H1 (cell line): ENCODE data around the gene SIGLEC14. TPM values are rescaled to one million over a fixed set of nuclear protein-coding genes. Genes with fewer than 3 reads are reported as not detected.

ENCODE experiments used
- CTCF ChIA-PET: fragments of 300-600 bp; sonication (Branson Sonifier 250); formaldehyde crosslinking; loops from one replicate; lab custom pipeline; 2021; ENCODE audit not compliant: partially characterized antibody; lab: Charles Lee
- POLR2A ChIA-PET: fragments of 300-600 bp; sonication (Branson Sonifier 250); formaldehyde crosslinking; loops from one replicate; lab custom pipeline; 2021; ENCODE audit warnings: inconsistent platforms; ENCODE audit not compliant: partially characterized antibody; lab: Charles Lee
- DNase-seq, 2 experiments: peaks; one replicate each; pipeline versions ENCODE4 v3.0.0 to v3.0.0-alpha.2; 2010 to 2022; ENCODE audit warnings: low spot score in 2 of 2, low read depth in 1 of 2, mixed read lengths in 1 of 2
- FAIRE-seq: peaks from 2 replicates; lab custom pipeline; 2011; peaks lifted over from hg19 to GRCh38; lab: Jason Lieb, UNC
- H2AFZ ChIP-seq: 2 replicates; pipeline ENCODE4 v1.8.1; 2012; ENCODE audit warnings: low read length, inconsistent platforms
- H2AK5ac ChIP-seq: 2 replicates; pipeline ENCODE4 v1.6.1; 2013; ENCODE audit warnings: low read depth, low read length
- H2BK120ac ChIP-seq: replicated peaks from 2 replicates; pipeline ENCODE3; 2013; ENCODE audit warnings: low read depth, low read length, inconsistent platforms
- H2BK12ac ChIP-seq: 2 replicates; pipeline ENCODE4 v1.6.1; 2013; ENCODE audit warnings: low read depth, low read length
- H2BK15ac ChIP-seq: 2 replicates; pipeline ENCODE4 v1.6.1; 2013; ENCODE audit warnings: low read length
- H2BK20ac ChIP-seq: 2 replicates; pipeline ENCODE4 v1.6.1; 2013; ENCODE audit warnings: low read length
- H2BK5ac ChIP-seq: 2 replicates; pipeline ENCODE4 v1.6.1; 2013; ENCODE audit warnings: low read depth, low read length
- H3K14ac ChIP-seq: 2 replicates; pipeline ENCODE4 v1.6.1; 2013; ENCODE audit warnings: inconsistent platforms; ENCODE audit not compliant: insufficient read length
- H3K18ac ChIP-seq: 2 replicates; pipeline ENCODE4 v1.6.1; 2013; ENCODE audit warnings: low read length; ENCODE audit errors: extremely low read depth
- H3K23ac ChIP-seq: 2 replicates; pipeline ENCODE4 v1.6.1; 2013; ENCODE audit warnings: inconsistent platforms; ENCODE audit not compliant: insufficient read length
- H3K23me2 ChIP-seq: 2 replicates; pipeline ENCODE4 v1.6.1; 2013; ENCODE audit warnings: low read depth, low read length
- H3K27ac ChIP-seq: 2 replicates; pipeline ENCODE4 v1.6.1; 2011; ENCODE audit warnings: low read depth, low read length, inconsistent platforms
- H3K27me3 ChIP-seq, 4 experiments: replicated peaks in 1 of 4; 1 replicate in 1 of 4; 2 replicates in 3 of 4; pipeline versions ENCODE4 v1.6.1 to v1.8.1; 2011 to 2013; ENCODE audit warnings: low read length in 3 of 4, mild to moderate bottlenecking in 3 of 4, inconsistent platforms in 2 of 4, mixed read lengths in 2 of 4, moderate library complexity in 1 of 4; ENCODE audit not compliant: control insufficient read depth in 3 of 4, insufficient read depth in 3 of 4; ENCODE audit errors: extremely low read depth in 1 of 4
- H3K36me3 ChIP-seq, 4 experiments: 2 replicates each; pipeline versions ENCODE4 v1.6.1 to v1.8.1; 2011 to 2013; ENCODE audit warnings: mild to moderate bottlenecking in 4 of 4, low read length in 3 of 4, moderate library complexity in 2 of 4, control low read depth in 1 of 4, inconsistent platforms in 1 of 4; ENCODE audit not compliant: insufficient read depth in 4 of 4, control insufficient read depth in 2 of 4
- H3K4ac ChIP-seq: replicated peaks from 2 replicates; pipeline ENCODE3; 2013; ENCODE audit warnings: low read length, low read depth, mixed read lengths, inconsistent platforms; ENCODE audit not compliant: insufficient read length
- H3K4me1 ChIP-seq, 4 experiments: replicated peaks in 1 of 4; 1 replicate in 1 of 4; 2 replicates in 3 of 4; pipeline versions ENCODE4 v1.6.1 to v1.8.1; 2011 to 2013; ENCODE audit warnings: low read length in 3 of 4, inconsistent platforms in 2 of 4, mixed read lengths in 1 of 4; ENCODE audit not compliant: insufficient read depth in 4 of 4, control insufficient read depth in 3 of 4
- H3K4me2 ChIP-seq, 2 experiments: 2 replicates each; pipeline versions ENCODE4 v1.6.1 to v1.8.1; 2011 to 2013; ENCODE audit warnings: low read depth in 2 of 2, low read length in 2 of 2, control low read depth in 1 of 2, inconsistent platforms in 1 of 2, mild to moderate bottlenecking in 1 of 2; ENCODE audit not compliant: insufficient read depth in 1 of 2
- H3K4me3 ChIP-seq, 4 experiments: fragments of 200-600, 300-600 bp in 1 of 4; sonication (generic), shearing (Covaris generic), sonication (Bioruptor Twin) in 1 of 4; 2 replicates each; pipeline versions ENCODE4 v1.5.1 to v1.8.1; 2011 to 2016; ENCODE audit warnings: low read length in 4 of 4, low read depth in 3 of 4, control low read depth in 2 of 4, inconsistent platforms in 2 of 4, mild to moderate bottlenecking in 2 of 4, mixed read lengths in 1 of 4, moderate library complexity in 1 of 4; ENCODE audit not compliant: insufficient read depth in 2 of 4; ENCODE audit errors: extremely low read depth in 1 of 4
- H3K56ac ChIP-seq: replicated peaks from 2 replicates; pipeline ENCODE3; 2013; ENCODE audit warnings: low read depth, mild to moderate bottlenecking, mixed read lengths, low read length, inconsistent platforms; ENCODE audit not compliant: insufficient read length
- H3K79me1 ChIP-seq: 2 replicates; pipeline ENCODE4 v1.6.1; 2013; ENCODE audit warnings: low read depth, low read length, control low read depth
- H3K79me2 ChIP-seq, 2 experiments: 2 replicates each; pipeline versions ENCODE4 v1.6.1 to v1.8.1; 2012 to 2013; ENCODE audit warnings: low read length in 2 of 2, mild to moderate bottlenecking in 2 of 2, inconsistent platforms in 1 of 2; ENCODE audit not compliant: insufficient read depth in 2 of 2, control insufficient read depth in 1 of 2
- H3K9ac ChIP-seq, 4 experiments: replicated peaks in 1 of 4; 1 replicate in 1 of 4; 2 replicates in 3 of 4; pipeline versions ENCODE4 v1.6.1 to v1.8.1; 2011 to 2013; ENCODE audit warnings: low read depth in 3 of 4, low read length in 3 of 4, control low read depth in 2 of 4, mild to moderate bottlenecking in 2 of 4, moderate library complexity in 2 of 4, inconsistent platforms in 1 of 4; ENCODE audit errors: extremely low read depth in 1 of 4
- H3K9me3 ChIP-seq, 2 experiments: 2 replicates each; pipeline versions ENCODE4 v1.6.1 to v1.8.1; 2012 to 2013; ENCODE audit warnings: mild to moderate bottlenecking in 2 of 2, moderate library complexity in 2 of 2, control low read depth in 1 of 2, inconsistent platforms in 1 of 2, low read depth in 1 of 2, low read length in 1 of 2, mixed read lengths in 1 of 2; ENCODE audit not compliant: insufficient read depth in 2 of 2
- H4K20me1 ChIP-seq, 2 experiments: replicated peaks in 1 of 2; 2 replicates each; pipeline versions ENCODE3 to v1.8.1; 2011 to 2013; ENCODE audit warnings: inconsistent platforms in 2 of 2, low read length in 2 of 2, mild to moderate bottlenecking in 1 of 2; ENCODE audit not compliant: insufficient read depth in 2 of 2, control insufficient read depth in 1 of 2
- H4K5ac ChIP-seq: 2 replicates; pipeline ENCODE4 v1.6.1; 2013; ENCODE audit warnings: low read length, low read depth, mixed read lengths, inconsistent platforms; ENCODE audit not compliant: insufficient read length
- H4K8ac ChIP-seq: 2 replicates; pipeline ENCODE4 v1.8.0; 2013; ENCODE audit warnings: mild to moderate bottlenecking, moderate library complexity, low read length, inconsistent platforms; ENCODE audit not compliant: insufficient read depth; ENCODE audit errors: extremely low read depth
- H4K91ac ChIP-seq: replicated peaks from 2 replicates; pipeline ENCODE3; 2013; ENCODE audit warnings: low read length, mixed read lengths, inconsistent platforms; ENCODE audit not compliant: insufficient read length
- ASH2L ChIP-seq: fragments of 200-600, 300-600 bp; sonication (generic); IDR thresholded peaks from one replicate; pipeline ENCODE4 v1.7.1; 2017; ENCODE audit warnings: low read length
- BRCA1 ChIP-seq: IDR thresholded peaks from 2 replicates; pipeline ENCODE4 v1.6.1; 2012; ENCODE audit warnings: low read depth, low read length, improper control_type of control experiment
- E2F6 ChIP-seq: IDR thresholded peaks from 2 replicates; pipeline ENCODE4 v1.6.1; 2012; ENCODE audit warnings: inconsistent platforms
- FOSL1 ChIP-seq: IDR thresholded peaks from 2 replicates; pipeline ENCODE4 v1.6.1; 2011; ENCODE audit warnings: mild to moderate bottlenecking, low read depth, low read length, moderate library complexity; ENCODE audit not compliant: insufficient read depth
- HDAC2 ChIP-seq, 2 experiments: fragments of 300-600 bp in 1 of 2; sonication (generic) in 1 of 2; IDR thresholded peaks; 2 replicates each; pipeline ENCODE4 v1.6.1; 2011 to 2012; ENCODE audit warnings: low read depth in 2 of 2, low read length in 2 of 2, mild to moderate bottlenecking in 2 of 2, moderate library complexity in 2 of 2, borderline replicate concordance in 1 of 2, inconsistent platforms in 1 of 2
- POU5F1 ChIP-seq: IDR thresholded peaks from 2 replicates; pipeline ENCODE4 v1.6.1; 2011; ENCODE audit warnings: low read depth, mild to moderate bottlenecking, low read length, moderate library complexity
- SP1 ChIP-seq: IDR thresholded peaks from 2 replicates; pipeline ENCODE4 v1.6.1; 2011; ENCODE audit warnings: low read depth, low read length
- TAF1 ChIP-seq: IDR thresholded peaks from 2 replicates; pipeline ENCODE4 v1.6.1; 2011; ENCODE audit warnings: mild to moderate bottlenecking, low read depth, low read length
- YY1 ChIP-seq: IDR thresholded peaks from 2 replicates; pipeline ENCODE4 v1.6.1; 2011; ENCODE audit warnings: low read depth, mild to moderate bottlenecking, low read length
- WGBS, 2 experiments: shearing (Covaris generic) in 1 of 2; methylation state at CpG; one replicate each; pipeline versions ENCODE4 v1.1.6 to v1.1.7; 2013 to 2015; ENCODE audit warnings: low lambda C conversion rate in 2 of 2, mixed read lengths in 2 of 2, inconsistent platforms in 1 of 2, low coverage in 1 of 2, missing lambda C conversion rate in 1 of 2; ENCODE audit not compliant: insufficient replicate concordance in 2 of 2, insufficient coverage in 1 of 2, insufficient read length in 1 of 2; ENCODE audit errors: extremely low coverage in 1 of 2, missing lambda C conversion rate in 1 of 2; 5-methylcytosine and 5-hydroxymethylcytosine counted together
- polyA plus RNA-seq, 7 experiments: library from polyadenylated mRNA; depleted of rRNA in 3 of 7; stranded (reverse) in 5 of 7; unstranded in 2 of 7; fragments of >200 nt in 5 of 7; fragments of 200-250 nt in 2 of 7; gene quantifications; 1 replicate in 5 of 7; 2 replicates in 1 of 7; 4 replicates in 1 of 7; pipeline versions ENCODE4 v1.2.1 to v1.2.3, GENCODE V29; 2011 to 2013; ENCODE audit warnings: missing spikeins in 2 of 7, mixed read lengths in 2 of 7
- total RNA-seq: library from RNA; stranded (reverse); fragmentation: NEBNext Ultra II Directional; extraction: Animal tissue kit (Norgen Biotek cat#: 25700); gene quantifications from 2 replicates; pipeline ENCODE4 v1.2.1, GENCODE V29; 2021
- TF ChIP-seq, protein P1 (sequence below): IDR thresholded peaks from 2 replicates; pipeline ENCODE4 v1.6.1; 2012; ENCODE audit warnings: inconsistent platforms

SIGLEC14 gene
- total and polyA plus RNA-seq, 2 of the 8 experiments (the other 6 are each of a cell fraction or from before 2014, with no cell fraction given), result not detected

DNA sequence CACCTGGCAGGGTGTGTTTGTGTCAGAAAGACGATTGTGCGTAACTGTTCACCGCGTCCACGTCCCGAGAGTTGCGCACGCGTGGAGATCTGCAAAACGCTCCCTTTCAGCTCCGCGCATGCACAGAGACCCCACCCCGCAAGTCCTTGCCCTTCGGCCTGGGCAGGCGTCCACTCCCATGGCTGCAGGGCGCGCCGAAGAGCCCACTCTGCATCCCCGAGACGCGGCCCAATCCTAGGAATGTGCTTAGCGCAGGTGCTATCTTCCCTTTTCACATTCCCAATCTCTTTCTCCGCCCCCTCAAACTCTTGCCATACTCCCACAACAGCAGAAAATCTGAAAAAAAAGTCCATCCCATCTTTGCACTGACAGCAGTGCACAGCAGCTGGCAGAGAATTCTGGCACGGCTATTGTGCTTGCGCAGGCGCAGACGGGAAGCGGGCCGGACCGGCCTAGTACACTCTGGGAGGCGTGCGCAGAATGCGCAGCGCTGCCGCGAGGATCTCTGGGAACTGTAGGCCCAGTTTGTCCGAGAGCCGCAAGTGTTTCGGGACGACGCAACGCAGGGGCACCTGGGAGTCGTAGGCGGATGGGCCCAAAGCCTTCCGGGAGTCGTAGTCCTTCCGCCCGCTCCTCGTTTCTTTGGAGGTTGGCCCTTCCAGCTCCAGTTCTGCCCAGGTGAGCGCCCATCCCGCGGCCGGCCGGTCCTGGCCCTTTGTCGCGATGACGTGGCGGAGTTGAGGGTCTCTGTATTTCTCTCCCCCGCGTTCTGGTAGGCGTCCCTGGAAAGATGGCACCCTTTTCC is 52.5 kb downstream of the SIGLEC14 start:
- no peak overlapping the region for H3K27ac ChIP-seq
- H4K8ac ChIP-seq, result peak overlapping the region; percentile 84
- H3K14ac ChIP-seq, result no peak overlapping the region
- CTCF ChIA-PET, result interaction anchor here (0.5 to 4.0 kb wide), 3 partner anchors 13 to 1797 kb away, joined by 3 to 23 read pairs (median 3); no protein-coding TSS in a partner anchor
- no peak overlapping the region for H4K5ac ChIP-seq
- no peaks in the 10 kb centered on the region for H4K20me1 ChIP-seq
- POLR2A ChIA-PET, result interaction anchor here (2.0 kb wide), 1 partner anchor 10 kb away, joined by 5 read pairs; no protein-coding TSS in a partner anchor
- no peak overlapping the region for H3K4ac ChIP-seq
- peak overlapping the region; percentile 72 to 85 (median 76) for H3K4me3 ChIP-seq
- FAIRE-seq (peak; percentile 19), DNase-seq (peak; percentile 87 to 94)
- 0 out of 2 replicates have a peak overlapping the region, but pooled peaks have one; percentile 38 for H3K18ac ChIP-seq
- H2AK5ac ChIP-seq, result no peak overlapping the region
- H3K9ac ChIP-seq, result peak overlapping the region in 3 of 4 experiments; percentile 49 to 74 (median 59); a peak in 4 of 7 replicates
- peaks cover 0 to 7% (median 4%) of the 10 kb centered on the region in 4 experiments; a peak in 4 of 7 replicates for H3K4me1 ChIP-seq
- peaks cover 9% of the 10 kb centered on the region for H3K23me2 ChIP-seq
- H2BK5ac ChIP-seq, result peak overlapping the region; percentile 23; the same call in 1 of the 2 replicates
- H2BK15ac ChIP-seq, result no peak overlapping the region
- H3K36me3 ChIP-seq, result no peaks in the 10 kb centered on the region
- no peak overlapping the region for H2BK120ac ChIP-seq
- H2BK12ac ChIP-seq, result no peak overlapping the region
- no peak overlapping the region for H3K23ac ChIP-seq
- no peak overlapping the region for H4K91ac ChIP-seq
- 2% methylated on average over 59 of the region's 61 CpGs; no CpG with 5 or more reads in 1 of the 2 experiments for WGBS, 2 experiments
- 0 out of 7 replicates have a peak, but pooled peaks cover 0 to 2% (median 0%) of the 10 kb centered on the region in 4 experiments for H3K27me3 ChIP-seq
- H3K9me3 ChIP-seq, result peaks cover 6 to 15% of the 10 kb centered on the region in 2 experiments; a peak in 2 of 4 replicates
- no peak overlapping the region for H3K56ac ChIP-seq
- H2AFZ ChIP-seq, result peak overlapping the region; percentile 99
- no peaks in the 10 kb centered on the region for H3K79me2 ChIP-seq
- H2BK20ac ChIP-seq, result no peak overlapping the region
- H3K79me1 ChIP-seq, result no peaks in the 10 kb centered on the region
- H3K4me2 ChIP-seq, result peak overlapping the region; percentile 86 to 95
- TF ChIP-seq TAF1 (peak; percentile 53; the same call in 1 of the 2 replicates), FOSL1 (no peak; the same call in 1 of the 2 replicates), YY1 (0 out of 2 replicates have a peak, but pooled peaks have one; percentile 6), SP1 (no peak), HDAC2 (IDR thresholded peaks at IDR 0.05; ENCODE audit: borderline replicate concordance in 1 of 2, low read depth in 2 of 2, low read length in 2 of 2) (peak in 1 of 2 experiments; percentile 23; a peak in 1 of 4 replicates), BRCA1 (no peak), POU5F1 (no peak), E2F6 (no peak), ASH2L (peak; percentile 56)
- TF ChIP-seq, protein P1, sequence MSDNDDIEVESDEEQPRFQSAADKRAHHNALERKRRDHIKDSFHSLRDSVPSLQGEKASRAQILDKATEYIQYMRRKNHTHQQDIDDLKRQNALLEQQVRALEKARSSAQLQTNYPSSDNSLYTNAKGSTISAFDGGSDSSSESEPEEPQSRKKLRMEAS, result peak; percentile 56
